DND-41 (cell line): Measurements from ENCODE around the gene TTC36.
A peak's percentile ranks its signal among the peaks of the same experiment; 100 is the strongest.

Experiments used
- ATAC-seq: fragments of 200-7000 bp; cut with Tn5 transposase; 3 replicates; pipeline ENCODE4 v1.9.1; 2021; ENCODE audit warnings: low read depth; ENCODE audit not compliant: insufficient read depth
- DNase-seq: peaks from one replicate; pipeline ENCODE4 v3.0.0-alpha.2; 2020
- H2AFZ ChIP-seq: 2 replicates; pipeline ENCODE4 v1.6.0; 2012; ENCODE audit warnings: low read depth, low read length
- H3K27ac ChIP-seq: 2 replicates; pipeline ENCODE4 v1.5.1; 2012; ENCODE audit warnings: low read length, inconsistent platforms
- H3K27me3 ChIP-seq: fragments of 200-600 bp; sonication (generic); 2 replicates; pipeline ENCODE4 v1.6.0; 2012; ENCODE audit warnings: low read length, mild to moderate bottlenecking, inconsistent platforms; ENCODE audit not compliant: insufficient read depth, poor library complexity
- H3K36me3 ChIP-seq: 2 replicates; pipeline ENCODE4 v1.5.1; 2012; ENCODE audit warnings: low read length, inconsistent platforms; ENCODE audit not compliant: insufficient read depth
- H3K4me1 ChIP-seq: 2 replicates; pipeline ENCODE4 v1.5.1; 2012; ENCODE audit warnings: mild to moderate bottlenecking, low read length; ENCODE audit not compliant: insufficient read depth
- H3K4me2 ChIP-seq: 2 replicates; pipeline ENCODE4 v1.6.0; 2012; ENCODE audit warnings: mild to moderate bottlenecking, moderate library complexity, low read length, inconsistent platforms; ENCODE audit not compliant: insufficient read depth
- H3K4me3 ChIP-seq, 2 experiments: fragments of 200-600 bp in 1 of 2; shearing (Covaris generic) in 1 of 2; 2 replicates each; pipeline ENCODE4 v1.5.1; 2012 to 2016; ENCODE audit warnings: inconsistent platforms in 2 of 2, low read length in 2 of 2, mild to moderate bottlenecking in 2 of 2, low read depth in 1 of 2, moderate library complexity in 1 of 2
- H3K79me2 ChIP-seq: 2 replicates; pipeline ENCODE4 v1.6.0; 2012; ENCODE audit warnings: low read length, inconsistent platforms; ENCODE audit not compliant: insufficient read depth
- H3K9ac ChIP-seq: 2 replicates; pipeline ENCODE4 v1.6.0; 2012; ENCODE audit warnings: low read depth, mild to moderate bottlenecking, inconsistent platforms, low read length, moderate library complexity
- H3K9me3 ChIP-seq: 2 replicates; pipeline ENCODE4 v1.5.1; 2012; ENCODE audit warnings: low read length, moderate library complexity, mild to moderate bottlenecking, inconsistent platforms; ENCODE audit not compliant: insufficient read depth, severe bottlenecking
- H4K20me1 ChIP-seq: 2 replicates; pipeline ENCODE4 v1.6.0; 2012; ENCODE audit warnings: low read length; ENCODE audit not compliant: insufficient read depth
- CTCF ChIP-seq: IDR thresholded peaks from 2 replicates; pipeline ENCODE4 v1.5.1; 2012; ENCODE audit warnings: borderline replicate concordance, low read length, moderate library complexity, mild to moderate bottlenecking; ENCODE audit not compliant: poor library complexity, severe bottlenecking; ENCODE audit errors: extremely low read depth
- EZH2 ChIP-seq: IDR thresholded peaks from 3 replicates; pipeline ENCODE4 v1.6.1; 2012; ENCODE audit warnings: borderline replicate concordance, low read depth, mild to moderate bottlenecking, moderate library complexity, low read length, inconsistent platforms; ENCODE audit not compliant: severe bottlenecking

TTC36 gene

GRCh38 chr11:118528511-118528910 is 1.2 kb downstream of the TTC36 start:
- Histone ChIP-seq H3K36me3 (peaks cover 17% of the 10 kb centered on the region), H3K9me3 (no peaks in the 10 kb centered on the region), H3K79me2 (no peaks in the 10 kb centered on the region), H3K4me2 (no peak overlapping the region), H3K9ac (no peak overlapping the region), H3K27me3 (peaks cover 6% of the 10 kb centered on the region), H2AFZ (no peak overlapping the region), H3K27ac (no peak overlapping the region), H3K4me3 (no peak overlapping the region), H3K4me1 (peaks cover 37% of the 10 kb centered on the region), H4K20me1 (peaks cover 9% of the 10 kb centered on the region; the same call in 1 of the 2 replicates)
- DNase-seq (no peak), ATAC-seq (no peak)
- TF ChIP-seq CTCF (no peak), EZH2 (no peak)

GRCh38 chr11:118529584-118530175 is 2.4 kb downstream of the TTC36 start:
- Histone ChIP-seq H2AFZ (no peak overlapping the region), H3K4me2 (peak overlapping the region; percentile 67), H3K9ac (peak overlapping the region; percentile 64), H4K20me1 (0 out of 2 replicates have a peak, but pooled peaks cover 4% of the 10 kb centered on the region), H3K4me1 (peaks cover 37% of the 10 kb centered on the region), H3K79me2 (no peaks in the 10 kb centered on the region), H3K27ac (no peak overlapping the region), H3K4me3 (peak overlapping the region; percentile 50 to 67; a peak in 3 of 4 replicates), H3K27me3 (peaks cover 6% of the 10 kb centered on the region), H3K36me3 (peaks cover 6% of the 10 kb centered on the region), H3K9me3 (no peaks in the 10 kb centered on the region)
- ATAC-seq: no peak
- TF ChIP-seq CTCF (no peak), EZH2 (no peak)
- no peak for DNase-seq

GRCh38 chr11:118530180-118530682 is 3.0 kb downstream of the TTC36 start:
- H2AFZ ChIP-seq: peak overlapping the region; percentile 51
- ATAC-seq (no peak), DNase-seq (no peak)
- 0 out of 2 replicates have a peak, but pooled peaks cover 4% of the 10 kb centered on the region for H4K20me1 ChIP-seq
- H3K79me2 ChIP-seq: no peaks in the 10 kb centered on the region
- TF ChIP-seq EZH2 (no peak), CTCF (no peak)
- H3K4me1 ChIP-seq: peaks cover 37% of the 10 kb centered on the region
- peaks cover 6% of the 10 kb centered on the region for H3K27me3 ChIP-seq
- H3K36me3 ChIP-seq: peaks cover under 1% of the 10 kb centered on the region; the same call in 1 of the 2 replicates
- peak overlapping the region; percentile 67 for H3K4me2 ChIP-seq
- H3K27ac ChIP-seq: no peak overlapping the region; the same call in 1 of the 2 replicates
- peak overlapping the region; percentile 50 to 67; a peak in 3 of 4 replicates for H3K4me3 ChIP-seq
- peak overlapping the region; percentile 64 for H3K9ac ChIP-seq
- H3K9me3 ChIP-seq: no peaks in the 10 kb centered on the region
